Stimulated activated naive CD8-positive, alpha-beta T cell treated with anti-CD3 and anti-CD28 coated beads, Interleukin-15, Interleukin-2, amounts not matched to agents 100 ng/mL and 50 ng/mL, for 24 hours (primary cell): Measurements from ENCODE around the gene ZNF777.
A peak's percentile ranks its signal among the peaks of the same experiment; 100 is the strongest.

Experiments
- H3K27ac Mint-ChIP-seq: one replicate; pipeline ENCODE4 v1.8.0; 2021; ENCODE audit warnings: mild to moderate bottlenecking, mixed read lengths
- H3K27me3 Mint-ChIP-seq: one replicate; pipeline ENCODE4 v1.8.0; 2021; ENCODE audit warnings: mixed read lengths
- H3K36me3 Mint-ChIP-seq: one replicate; pipeline ENCODE4 v1.8.0; 2021; ENCODE audit warnings: low read depth, mixed read lengths
- H3K4me1 Mint-ChIP-seq: one replicate; pipeline ENCODE4 v1.8.0; 2021; ENCODE audit warnings: low read depth, mixed read lengths
- H3K4me3 Mint-ChIP-seq: one replicate; pipeline ENCODE4 v1.8.0; 2021; ENCODE audit warnings: mild to moderate bottlenecking, mixed read lengths
- H3K9me3 Mint-ChIP-seq: one replicate; pipeline ENCODE4 v1.8.0; 2021; ENCODE audit warnings: mixed read lengths

ZNF777 gene

DNA sequence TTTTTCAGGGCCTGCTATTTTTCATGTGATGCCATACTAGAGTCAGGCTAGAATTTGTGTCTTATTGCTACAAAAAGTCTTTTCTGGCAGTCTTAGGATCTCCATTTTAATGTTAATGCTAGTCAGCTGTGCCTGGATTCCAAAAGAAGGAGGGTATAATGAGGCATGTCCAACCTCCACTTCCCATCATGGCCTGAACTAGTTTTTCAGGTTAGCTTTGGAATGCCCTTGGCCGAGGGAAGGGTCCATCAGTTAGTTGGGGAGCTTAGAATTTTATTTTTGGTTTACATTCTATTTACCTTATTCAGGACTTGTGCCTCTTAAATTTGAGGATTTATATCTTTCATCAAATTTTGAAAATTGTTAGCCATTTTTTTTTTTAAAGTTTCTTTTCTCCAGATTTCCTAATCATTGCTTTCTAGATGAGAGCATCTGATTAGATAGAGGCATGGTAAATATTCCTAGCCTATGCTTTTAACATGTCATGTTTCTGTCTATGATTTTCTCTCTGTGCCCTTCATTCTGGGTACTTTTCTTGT, 6.5 kb upstream of the ZNF777 start:
- H3K27me3 Mint-ChIP-seq = peaks cover 21% of the 10 kb centered on the region
- H3K9me3 Mint-ChIP-seq = no peaks in the 10 kb centered on the region
- H3K27ac Mint-ChIP-seq = no peak overlapping the region
- no peaks in the 10 kb centered on the region for H3K4me1 Mint-ChIP-seq
- H3K4me3 Mint-ChIP-seq = no peak overlapping the region
- H3K36me3 Mint-ChIP-seq = peaks cover 19% of the 10 kb centered on the region

DNA sequence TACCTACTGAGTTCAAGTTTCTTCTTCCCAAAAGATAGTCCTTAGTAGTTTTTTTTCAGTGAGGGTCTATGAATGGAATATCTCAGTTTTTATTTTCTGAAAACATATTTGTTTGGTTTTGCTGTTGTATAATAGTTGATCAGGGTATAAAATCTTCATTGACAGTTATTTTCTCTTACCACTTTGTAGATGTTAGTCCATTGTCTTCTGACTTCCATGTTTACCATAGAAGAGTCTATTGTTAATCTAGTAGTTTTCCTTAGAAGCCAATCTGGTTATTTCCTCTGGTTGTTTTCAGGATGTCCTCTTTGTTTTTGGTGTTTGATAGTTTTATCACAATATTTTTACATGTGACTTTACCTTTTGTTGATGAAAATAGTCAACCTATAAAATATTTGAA, 5.5 kb upstream of the ZNF777 start:
- no peak overlapping the region for H3K4me3 Mint-ChIP-seq
- peaks cover 2% of the 10 kb centered on the region for H3K4me1 Mint-ChIP-seq
- H3K9me3 Mint-ChIP-seq = no peaks in the 10 kb centered on the region
- H3K27ac Mint-ChIP-seq = no peak overlapping the region
- peaks cover 11% of the 10 kb centered on the region for H3K36me3 Mint-ChIP-seq
- peaks cover 23% of the 10 kb centered on the region for H3K27me3 Mint-ChIP-seq

DNA sequence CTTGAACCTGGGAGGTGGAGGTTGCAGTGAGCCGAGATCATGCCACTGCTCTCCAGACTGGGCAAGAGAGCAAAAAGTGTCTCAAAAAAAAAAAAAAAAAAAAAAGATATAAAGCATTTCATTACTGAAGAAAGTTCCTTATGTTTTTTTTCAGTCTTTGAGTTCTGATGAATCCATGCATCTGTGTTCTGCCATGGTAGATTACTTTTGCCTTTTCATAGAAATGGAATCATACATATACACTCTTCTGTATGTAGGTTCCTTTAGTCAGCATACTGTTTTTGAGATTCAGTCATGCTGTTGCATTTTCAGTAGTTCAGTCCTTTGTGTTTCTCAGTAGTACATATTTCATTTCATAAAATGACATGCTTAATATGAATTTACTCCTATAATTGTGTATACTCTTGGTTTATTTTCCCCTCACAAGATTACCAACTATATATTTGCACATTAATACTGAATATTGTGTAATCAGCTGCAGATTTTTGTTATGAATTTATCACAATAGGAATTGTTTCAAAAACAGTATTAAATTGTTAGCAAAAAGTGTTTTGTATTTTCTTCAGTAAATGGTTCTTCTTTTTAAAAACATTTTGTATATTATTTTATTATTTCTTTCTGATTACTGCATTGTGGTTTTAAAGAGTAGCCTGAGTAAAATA, 2.8 kb upstream of the ZNF777 start:
- Mint-ChIP-seq H3K4me1 (peaks cover 12% of the 10 kb centered on the region), H3K9me3 (no peaks in the 10 kb centered on the region), H3K27me3 (peaks cover 27% of the 10 kb centered on the region), H3K4me3 (no peak overlapping the region), H3K27ac (no peak overlapping the region), H3K36me3 (no peaks in the 10 kb centered on the region)

DNA sequence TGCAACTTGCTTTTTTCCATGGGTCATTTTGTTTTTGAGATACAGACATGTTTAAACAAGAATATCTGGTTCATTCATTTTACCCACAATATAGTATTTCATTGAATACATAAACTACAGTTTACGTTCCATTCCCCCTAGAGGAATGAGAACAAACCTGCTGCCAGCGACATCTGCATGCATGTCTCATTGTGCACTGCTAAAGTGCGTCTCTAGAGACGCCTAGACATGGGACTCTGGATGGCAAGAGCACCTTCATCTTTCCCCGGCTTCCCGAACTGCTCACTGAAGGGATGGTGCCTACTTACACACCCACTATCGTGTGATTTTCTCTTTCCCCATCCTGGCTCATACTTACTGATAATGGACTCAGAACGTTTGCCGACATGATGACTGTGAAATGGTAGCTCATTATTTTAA, 1.2 kb upstream of the ZNF777 start:
- Mint-ChIP-seq H3K27ac (no peak overlapping the region), H3K4me1 (peaks cover 19% of the 10 kb centered on the region), H3K36me3 (peaks cover 2% of the 10 kb centered on the region), H3K4me3 (peak overlapping the region; percentile 46), H3K9me3 (no peaks in the 10 kb centered on the region), H3K27me3 (peaks cover 27% of the 10 kb centered on the region)

DNA sequence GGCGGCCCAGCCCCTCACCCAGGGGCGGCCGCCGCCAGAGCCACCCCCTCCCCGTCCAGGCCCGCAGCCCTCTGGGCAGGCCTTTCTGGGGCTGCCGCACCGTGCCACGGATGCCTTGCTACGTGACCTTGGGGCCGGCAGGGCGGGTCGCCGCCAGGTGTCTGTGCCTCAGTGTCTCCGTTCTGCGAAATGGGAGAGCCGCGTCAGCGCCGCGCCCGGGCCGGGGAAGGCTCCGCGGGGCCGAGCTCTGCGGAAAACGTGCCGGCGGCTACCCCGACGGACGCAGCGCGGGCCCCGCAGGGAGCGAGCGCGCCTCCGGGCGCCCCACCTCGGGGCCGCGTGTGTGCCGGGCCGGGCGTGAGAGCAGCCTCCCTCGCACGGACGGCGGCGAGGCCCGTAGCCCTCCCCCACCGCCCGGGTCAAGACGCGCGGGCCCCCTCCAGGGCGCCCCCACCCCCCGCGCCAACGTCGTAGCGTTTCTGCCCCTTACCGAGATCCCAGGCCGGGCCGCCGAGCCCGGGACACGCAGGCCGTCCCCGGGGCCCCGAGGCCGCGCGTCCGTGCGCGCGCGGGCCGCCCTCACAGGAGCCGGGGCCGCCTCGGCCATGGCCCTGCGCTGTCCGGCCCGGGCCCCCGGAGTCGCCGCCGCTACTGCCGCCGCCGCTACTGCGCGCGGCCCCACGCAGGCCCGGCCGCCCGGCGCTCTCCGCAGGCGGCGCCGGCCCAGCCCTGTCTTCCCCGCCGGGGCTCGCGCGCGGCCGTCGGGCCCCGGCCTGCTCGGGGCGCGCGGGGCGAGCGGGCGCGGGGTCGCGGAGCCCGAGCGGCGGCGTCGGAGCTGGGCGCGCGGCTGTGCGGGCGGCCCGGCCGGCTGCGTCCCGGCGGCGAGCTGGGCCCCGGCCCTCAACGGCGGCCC, 1.1 kb downstream of the ZNF777 start:
- peak overlapping the region; percentile 47 for H3K4me3 Mint-ChIP-seq
- peaks cover 19% of the 10 kb centered on the region for H3K4me1 Mint-ChIP-seq
- H3K27me3 Mint-ChIP-seq = peaks cover 16% of the 10 kb centered on the region
- peaks cover 4% of the 10 kb centered on the region for H3K36me3 Mint-ChIP-seq
- H3K27ac Mint-ChIP-seq = no peak overlapping the region
- no peaks in the 10 kb centered on the region for H3K9me3 Mint-ChIP-seq

DNA sequence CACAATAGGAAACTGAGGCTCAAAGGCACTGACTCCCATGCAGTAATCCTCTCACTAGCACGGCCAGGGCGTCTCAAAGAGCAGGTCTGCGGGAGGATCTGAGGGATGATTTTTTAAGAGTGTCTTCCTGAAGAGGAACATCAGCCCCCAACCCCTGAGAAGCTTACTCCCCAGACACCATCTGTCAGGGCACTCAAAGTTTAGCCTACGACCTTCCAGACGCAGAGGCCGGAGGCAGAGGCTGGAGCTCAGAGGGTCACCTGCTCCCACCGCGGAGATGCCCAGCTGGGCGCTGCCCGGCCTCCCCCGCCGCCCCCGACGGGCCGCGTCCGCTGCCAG, 1.7 kb downstream of the ZNF777 start:
- Mint-ChIP-seq H3K36me3 (peaks cover 4% of the 10 kb centered on the region), H3K27me3 (peaks cover 11% of the 10 kb centered on the region), H3K27ac (peak overlapping the region; percentile 70), H3K4me1 (peaks cover 19% of the 10 kb centered on the region), H3K9me3 (no peaks in the 10 kb centered on the region), H3K4me3 (peak overlapping the region; percentile 80)

DNA sequence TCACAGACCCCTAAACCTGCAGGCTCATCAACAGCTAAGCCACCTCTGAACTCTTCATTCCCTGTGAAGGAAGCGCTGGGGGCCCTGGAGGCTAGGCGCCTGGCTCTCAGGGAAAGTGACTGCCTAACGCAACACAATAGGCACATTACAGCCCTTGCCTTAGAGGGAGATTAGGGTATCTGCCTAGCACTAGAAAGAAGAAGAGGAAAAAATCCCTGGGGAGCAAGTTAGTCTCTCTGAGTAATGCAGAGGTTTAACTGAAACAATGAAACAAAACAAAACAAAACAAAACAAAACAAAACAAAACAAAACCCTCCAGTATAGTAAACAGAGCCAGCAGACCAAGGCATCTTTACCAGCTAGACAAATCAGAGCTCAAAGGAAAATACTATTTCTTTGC, 2.6 kb downstream of the ZNF777 start:
- H3K36me3 Mint-ChIP-seq = peaks cover 7% of the 10 kb centered on the region
- peaks cover 8% of the 10 kb centered on the region for H3K27me3 Mint-ChIP-seq
- H3K27ac Mint-ChIP-seq = no peak overlapping the region
- no peaks in the 10 kb centered on the region for H3K9me3 Mint-ChIP-seq
- peaks cover 19% of the 10 kb centered on the region for H3K4me1 Mint-ChIP-seq
- peak overlapping the region; percentile 80 for H3K4me3 Mint-ChIP-seq

DNA sequence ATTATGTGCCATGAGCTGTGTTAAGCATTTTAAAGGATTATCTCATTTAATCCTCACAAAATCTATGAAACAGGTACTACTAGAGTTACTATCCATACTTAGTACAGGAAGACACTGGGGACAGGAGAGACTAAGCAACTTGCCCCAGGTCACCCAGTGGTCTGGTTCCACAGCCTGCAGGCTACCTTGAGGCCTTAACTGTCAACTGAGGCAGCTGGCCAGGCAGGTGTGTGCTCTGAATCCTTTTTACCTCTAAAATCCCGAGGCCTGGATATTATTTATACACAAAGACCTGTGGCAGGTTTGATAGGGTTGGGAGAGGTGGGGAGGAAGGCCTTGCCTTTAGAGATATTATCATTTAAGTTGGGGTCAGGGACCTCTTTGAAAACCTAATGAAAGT, 3.1 kb downstream of the ZNF777 start:
- Mint-ChIP-seq H3K36me3 (peaks cover 11% of the 10 kb centered on the region), H3K4me1 (peaks cover 19% of the 10 kb centered on the region), H3K27ac (no peak overlapping the region), H3K4me3 (peak overlapping the region; percentile 80), H3K27me3 (peaks cover 8% of the 10 kb centered on the region), H3K9me3 (no peaks in the 10 kb centered on the region)

DNA sequence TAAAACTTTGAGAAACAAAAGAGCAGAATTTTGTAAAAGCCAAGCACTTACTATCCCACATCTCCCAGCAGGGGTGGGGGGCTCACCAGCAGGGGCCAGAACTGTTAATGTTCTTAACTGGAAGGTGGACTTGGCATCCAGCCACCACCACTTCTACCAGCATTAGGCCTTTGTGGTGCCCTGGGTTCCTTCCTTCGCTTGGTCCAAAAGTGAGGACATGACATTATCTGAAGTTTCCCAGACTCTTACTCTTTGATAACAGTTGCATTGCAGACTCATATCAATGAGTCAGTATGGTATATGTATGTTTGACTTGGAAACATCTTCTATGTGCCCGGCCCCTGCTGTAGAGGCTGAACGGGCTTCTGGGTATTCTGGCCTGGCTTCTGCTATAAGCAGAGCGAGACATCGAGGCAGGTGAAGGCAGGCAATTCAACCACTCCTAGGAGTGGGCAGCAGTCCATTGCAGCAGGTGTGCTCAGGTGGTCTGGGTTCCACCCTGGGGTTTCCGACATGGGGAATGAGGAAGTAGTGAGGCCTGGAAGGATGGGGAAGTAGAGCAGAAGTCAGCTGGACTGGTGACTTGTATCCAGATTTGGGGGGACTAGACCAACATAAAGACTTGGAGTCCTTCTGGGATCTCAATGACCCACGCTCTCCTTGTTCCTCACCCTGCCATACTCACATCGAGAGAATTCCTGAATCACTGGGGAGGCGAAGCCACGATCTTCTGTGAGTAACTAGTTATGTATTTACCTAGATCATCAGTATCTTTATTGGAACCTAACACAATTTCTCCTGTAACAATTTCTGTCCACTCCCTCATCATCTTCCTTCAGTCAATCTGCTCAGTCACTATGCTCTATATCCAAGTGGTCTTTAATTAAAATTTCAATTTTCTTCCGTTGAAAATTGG, 4.1 kb downstream of the ZNF777 start:
- peaks cover 4% of the 10 kb centered on the region for H3K27me3 Mint-ChIP-seq
- no peak overlapping the region for H3K27ac Mint-ChIP-seq
- H3K9me3 Mint-ChIP-seq = no peaks in the 10 kb centered on the region
- peaks cover 13% of the 10 kb centered on the region for H3K36me3 Mint-ChIP-seq
- peaks cover 19% of the 10 kb centered on the region for H3K4me1 Mint-ChIP-seq
- no peak overlapping the region for H3K4me3 Mint-ChIP-seq

DNA sequence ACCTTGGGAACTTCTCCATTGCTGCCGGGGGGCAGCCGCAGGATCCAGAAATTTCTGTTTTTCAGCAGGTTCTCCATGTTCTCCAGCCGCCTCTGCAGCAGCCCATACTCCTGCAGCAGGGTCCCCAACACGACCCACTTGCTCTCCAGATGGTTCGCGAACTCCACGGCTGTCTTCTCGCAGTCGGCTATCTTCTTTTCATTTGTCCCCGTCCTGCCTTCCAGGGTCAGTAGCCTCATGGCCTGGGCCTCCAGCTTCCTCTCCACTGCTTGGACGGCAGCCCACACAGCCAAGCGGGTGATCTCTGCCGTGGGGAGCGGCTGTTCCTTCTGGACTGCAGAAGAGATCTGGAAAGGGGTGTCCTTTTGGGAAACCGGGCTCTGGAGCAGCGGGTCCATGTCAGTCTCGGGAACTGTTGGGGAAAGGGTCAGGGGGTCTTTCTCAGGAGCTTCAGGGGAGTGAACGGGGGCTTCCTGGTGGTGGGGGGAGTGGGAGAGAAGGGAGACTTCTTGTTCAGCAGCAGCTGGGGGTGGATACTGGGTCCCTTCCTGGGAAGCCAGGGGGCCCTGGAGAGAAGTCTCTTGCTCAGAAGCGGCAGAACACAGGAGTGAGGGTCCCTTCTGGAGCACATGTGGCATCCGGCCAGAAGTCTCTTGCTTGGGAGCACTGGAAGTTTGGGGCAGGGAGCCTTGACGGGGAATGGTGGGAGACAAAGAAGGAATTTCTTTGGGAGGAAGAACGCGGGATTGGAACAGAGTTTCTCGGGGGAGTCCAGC, 5.5 kb downstream of the ZNF777 start:
- peaks cover 21% of the 10 kb centered on the region for H3K36me3 Mint-ChIP-seq
- no peak overlapping the region for H3K27ac Mint-ChIP-seq
- H3K27me3 Mint-ChIP-seq = no peaks in the 10 kb centered on the region
- no peaks in the 10 kb centered on the region for H3K9me3 Mint-ChIP-seq
- no peak overlapping the region for H3K4me3 Mint-ChIP-seq
- H3K4me1 Mint-ChIP-seq = peaks cover 12% of the 10 kb centered on the region

DNA sequence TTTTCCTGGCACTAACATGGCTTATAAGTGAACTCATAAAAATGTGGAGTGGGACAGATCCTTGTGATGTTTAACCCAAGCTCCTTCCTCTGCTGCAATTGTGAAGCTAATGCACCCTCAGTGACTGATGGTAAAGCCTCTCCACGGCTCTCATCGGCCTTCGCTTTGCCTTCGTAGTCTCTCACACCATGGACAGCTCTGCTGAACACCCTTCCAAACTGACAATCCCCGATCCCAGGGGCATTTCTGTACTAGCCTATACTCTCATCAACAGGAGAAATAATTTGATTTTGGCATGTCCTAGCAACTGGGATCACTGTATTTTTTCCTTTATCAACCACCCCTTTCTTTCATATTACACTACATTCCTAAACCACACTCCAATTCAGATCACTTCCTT, 6.1 kb downstream of the ZNF777 start:
- peaks cover 27% of the 10 kb centered on the region for H3K36me3 Mint-ChIP-seq
- H3K4me1 Mint-ChIP-seq = peaks cover 12% of the 10 kb centered on the region
- H3K27ac Mint-ChIP-seq = no peak overlapping the region
- no peaks in the 10 kb centered on the region for H3K9me3 Mint-ChIP-seq
- H3K27me3 Mint-ChIP-seq = no peaks in the 10 kb centered on the region
- no peak overlapping the region for H3K4me3 Mint-ChIP-seq

DNA sequence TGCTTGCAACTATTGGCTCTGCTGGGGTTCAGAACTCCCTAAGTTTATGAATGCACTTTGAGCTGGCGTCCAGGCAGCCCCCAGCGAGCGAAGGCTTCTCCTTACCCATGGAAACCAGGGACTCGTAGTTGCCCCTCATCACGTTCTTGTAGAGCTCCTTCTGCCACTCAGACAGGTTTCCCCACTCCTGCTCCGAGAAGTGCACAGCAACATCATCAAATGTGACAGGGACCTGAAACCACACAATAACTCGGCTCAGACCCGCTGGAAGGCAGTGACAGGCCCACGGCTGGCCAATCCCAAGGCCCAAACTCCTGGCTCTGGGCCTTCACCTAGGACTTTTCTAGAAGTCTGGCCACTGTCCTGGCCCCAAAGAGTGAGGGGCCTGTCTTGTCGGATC, 6.9 kb downstream of the ZNF777 start:
- Mint-ChIP-seq H3K36me3 (peaks cover 33% of the 10 kb centered on the region), H3K4me1 (peaks cover 10% of the 10 kb centered on the region), H3K9me3 (no peaks in the 10 kb centered on the region), H3K4me3 (no peak overlapping the region), H3K27ac (no peak overlapping the region), H3K27me3 (no peaks in the 10 kb centered on the region)

DNA sequence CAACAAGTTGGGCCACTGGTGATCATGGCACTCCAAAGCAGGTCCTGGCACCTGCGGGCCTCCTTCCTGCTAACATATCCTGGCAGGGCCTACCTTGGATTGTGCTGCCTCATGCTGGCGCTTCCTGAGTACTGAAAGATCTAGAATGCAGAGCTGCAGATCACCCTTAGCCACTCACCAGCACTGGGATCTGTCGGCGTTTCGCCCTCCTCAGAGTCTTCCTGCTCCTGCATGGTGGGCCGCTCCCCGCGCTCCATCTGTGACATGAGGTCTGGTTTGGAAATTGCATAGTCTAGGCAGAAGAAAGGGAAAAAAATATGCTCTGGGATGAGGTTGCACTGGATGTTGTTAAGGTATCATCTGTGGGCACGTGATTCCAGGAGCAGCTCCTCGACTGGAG, 10.0 kb downstream of the ZNF777 start:
- no peaks in the 10 kb centered on the region for H3K9me3 Mint-ChIP-seq
- H3K27ac Mint-ChIP-seq = no peak overlapping the region
- H3K36me3 Mint-ChIP-seq = peaks cover 45% of the 10 kb centered on the region
- no peak overlapping the region for H3K4me3 Mint-ChIP-seq
- no peaks in the 10 kb centered on the region for H3K27me3 Mint-ChIP-seq
- no peaks in the 10 kb centered on the region for H3K4me1 Mint-ChIP-seq

DNA sequence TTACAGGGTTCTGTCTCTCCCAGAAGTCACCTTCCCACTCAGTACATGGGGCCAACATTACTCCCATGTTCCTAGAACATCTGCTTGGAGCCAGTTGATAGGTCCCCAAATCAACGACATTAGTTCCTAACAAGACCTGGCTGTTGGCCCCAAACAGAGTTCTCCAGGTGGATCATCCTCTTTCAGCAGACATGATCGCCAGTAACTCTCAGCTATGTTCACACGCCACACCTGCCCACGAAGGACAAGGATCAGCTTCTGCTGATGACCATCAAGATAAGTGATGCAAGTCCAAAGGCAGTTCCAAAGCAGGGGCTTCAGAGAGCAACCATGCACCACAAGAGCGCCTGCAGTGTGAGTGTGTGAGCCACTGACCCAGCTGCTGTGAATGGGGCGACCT, 11.0 kb downstream of the ZNF777 start:
- no peaks in the 10 kb centered on the region for H3K4me1 Mint-ChIP-seq
- H3K36me3 Mint-ChIP-seq = peaks cover 51% of the 10 kb centered on the region
- H3K9me3 Mint-ChIP-seq = no peaks in the 10 kb centered on the region
- H3K27ac Mint-ChIP-seq = no peak overlapping the region
- H3K4me3 Mint-ChIP-seq = no peak overlapping the region
- no peaks in the 10 kb centered on the region for H3K27me3 Mint-ChIP-seq
